Activated CD8-positive, alpha-beta T cell treated with anti-CD3 and anti-CD28 coated beads, Interleukin-2, amount 10 ng/mL, durations not matched to agents 7 days and 5 days (primary cell): ENCODE data around the gene TBX19. TPM values are rescaled to one million over a fixed set of nuclear protein-coding genes. Genes with fewer than 3 reads are reported as not detected.
A peak's percentile ranks its signal among the peaks of the same experiment; 100 is the strongest.

Source experiments
- ATAC-seq: fragments of 150-1000 bp; cut with Tn5 transposase; one replicate; pipeline ENCODE4 v1.10.0; 2021; ENCODE audit warnings: moderate library complexity
- CTCF ChIA-PET: fragments of 350-600 bp; sonication (Branson Sonifier 250); formaldehyde crosslinking; loops from one replicate; lab custom pipeline; 2021; ENCODE audit warnings: antibody characterized with exemption; lab: Charles Lee
- POLR2A ChIA-PET: fragments of 350-600 bp; sonication (Branson Sonifier 250); formaldehyde crosslinking; loops from one replicate; lab custom pipeline; 2021; ENCODE audit warnings: antibody characterized with exemption; lab: Charles Lee
- DNase-seq: peaks from one replicate; pipeline ENCODE4 v3.0.0-alpha.2; 2020
- H3K27ac Mint-ChIP-seq: one replicate; pipeline ENCODE4 v1.8.0; 2021; ENCODE audit warnings: mild to moderate bottlenecking, mixed read lengths
- H3K27me3 Mint-ChIP-seq: one replicate; pipeline ENCODE4 v1.8.0; 2021; ENCODE audit warnings: low read depth, mixed read lengths
- H3K36me3 Mint-ChIP-seq: one replicate; pipeline ENCODE4 v1.8.0; 2021; ENCODE audit warnings: low read depth, mixed read lengths
- H3K4me1 Mint-ChIP-seq: one replicate; pipeline ENCODE4 v1.8.0; 2021; ENCODE audit warnings: low read depth, mixed read lengths
- H3K4me3 Mint-ChIP-seq: one replicate; pipeline ENCODE4 v1.8.0; 2021; ENCODE audit warnings: mild to moderate bottlenecking, mixed read lengths
- H3K9me3 Mint-ChIP-seq: one replicate; pipeline ENCODE4 v1.8.0; 2022; ENCODE audit warnings: mixed read lengths; ENCODE audit not compliant: insufficient read depth
- total RNA-seq, 2 experiments: library from RNA; stranded (reverse); gene quantifications; one replicate each; pipeline ENCODE4 v1.2.3, GENCODE V29; 2021

TBX19 gene
- total RNA-seq, 2 experiments from 2014 or later, result 1.4 to 2.1 TPM

- ChIA-PET POLR2A (no interaction called here), CTCF (interaction anchor here (1.6 kb wide), 1 partner anchor 66 kb away, joined by 4 read pairs; no protein-coding TSS in a partner anchor)
- Mint-ChIP-seq H3K4me3 (no peak overlapping the region), H3K36me3 (no peaks in the 10 kb centered on the region), H3K4me1 (no peaks in the 10 kb centered on the region), H3K9me3 (no peaks in the 10 kb centered on the region), H3K27ac (no peak overlapping the region), H3K27me3 (no peaks in the 10 kb centered on the region)
- ATAC-seq (no peak), DNase-seq (no peak)
These were observed 19.9 kb downstream of the TBX19 start for GRCh38 chr1:168300626-168301025.

- Mint-ChIP-seq H3K27ac (no peak overlapping the region), H3K36me3 (no peaks in the 10 kb centered on the region), H3K27me3 (no peaks in the 10 kb centered on the region), H3K9me3 (no peaks in the 10 kb centered on the region), H3K4me1 (no peaks in the 10 kb centered on the region), H3K4me3 (no peak overlapping the region)
- POLR2A ChIA-PET, result no interaction called here
- CTCF ChIA-PET, result interaction anchor here (1.6 kb wide), 1 partner anchor 67 kb away, joined by 4 read pairs; no protein-coding TSS in a partner anchor
- ATAC-seq (no peak), DNase-seq (no peak)
These were observed 21.1 kb downstream of the TBX19 start for GRCh38 chr1:168301664-168302320.

- ChIA-PET CTCF (interaction anchor here (0.9 to 1.4 kb wide), 2 partner anchors 9 to 39 kb away, joined by 3 read pairs; no protein-coding TSS in a partner anchor), POLR2A (no interaction called here)
- no peak overlapping the region for H3K27ac Mint-ChIP-seq
These were observed 23.3 kb downstream of the TBX19 start for GRCh38 chr1:168303716-168304540.

GRCh38 chr1:168304865-168305264 is 24.2 kb downstream of the TBX19 start:
- ATAC-seq (no peak), DNase-seq (no peak)
- Mint-ChIP-seq H3K36me3 (no peaks in the 10 kb centered on the region), H3K27me3 (no peaks in the 10 kb centered on the region), H3K4me3 (no peak overlapping the region), H3K4me1 (no peaks in the 10 kb centered on the region), H3K27ac (no peak overlapping the region), H3K9me3 (no peaks in the 10 kb centered on the region)
- ChIA-PET POLR2A (no interaction called here), CTCF (interaction anchor here (0.9 to 1.4 kb wide), 2 partner anchors 10 to 38 kb away, joined by 3 read pairs; no protein-coding TSS in a partner anchor)

More at GRCh38 chr1:168303716-168304540, 23.3 kb downstream of the TBX19 start:
- ATAC-seq, result no peak
- Mint-ChIP-seq H3K27me3 (no peaks in the 10 kb centered on the region), H3K4me1 (no peaks in the 10 kb centered on the region), H3K9me3 (no peaks in the 10 kb centered on the region), H3K4me3 (no peak overlapping the region), H3K36me3 (no peaks in the 10 kb centered on the region)
- DNase-seq, result no peak

- peaks cover 4% of the 10 kb centered on the region for H3K36me3 Mint-ChIP-seq
- H3K9me3 Mint-ChIP-seq, result no peaks in the 10 kb centered on the region
- ChIA-PET CTCF (interaction anchor here (0.8 to 3.9 kb wide), 5 partner anchors 9 to 168 kb away, joined by 3 to 17 read pairs (median 4); no protein-coding TSS in a partner anchor), POLR2A (interaction anchor here (0.7 kb wide), 1 partner anchor 87 kb away, joined by 3 read pairs; the partner anchor contains the start of gene SFT2D2)
- peaks cover 26% of the 10 kb centered on the region for H3K4me1 Mint-ChIP-seq
- H3K4me3 Mint-ChIP-seq, result no peak overlapping the region
- H3K27me3 Mint-ChIP-seq, result no peaks in the 10 kb centered on the region
- H3K27ac Mint-ChIP-seq, result no peak overlapping the region
- ATAC-seq (peak; percentile 60), DNase-seq (no peak)
These were observed 32.3 kb downstream of the TBX19 start for GRCh38 chr1:168312718-168313604.

- ChIA-PET POLR2A (no interaction called here), CTCF (interaction anchor here (0.7 to 2.1 kb wide), 2 partner anchors 80 to 233 kb away, joined by 3 to 6 read pairs; no protein-coding TSS in a partner anchor)
- Mint-ChIP-seq H3K4me1 (peaks cover 35% of the 10 kb centered on the region), H3K4me3 (no peak overlapping the region), H3K27me3 (no peaks in the 10 kb centered on the region), H3K9me3 (no peaks in the 10 kb centered on the region), H3K36me3 (peaks cover 4% of the 10 kb centered on the region), H3K27ac (no peak overlapping the region)
- DNase-seq, result no peak
- ATAC-seq, result no peak
These were observed 35.5 kb downstream of the TBX19 start for GRCh38 chr1:168316142-168316541.

- H3K4me3 Mint-ChIP-seq, result no peak overlapping the region
- ATAC-seq (no peak), DNase-seq (no peak)
- H3K27ac Mint-ChIP-seq, result peak overlapping the region; percentile 59
- no peaks in the 10 kb centered on the region for H3K9me3 Mint-ChIP-seq
- POLR2A ChIA-PET, result no interaction called here
- no peaks in the 10 kb centered on the region for H3K27me3 Mint-ChIP-seq
- peaks cover 4% of the 10 kb centered on the region for H3K36me3 Mint-ChIP-seq
- CTCF ChIA-PET, result interaction anchor here (1.6 to 2.1 kb wide), 2 partner anchors 45 to 82 kb away, joined by 3 to 6 read pairs; no protein-coding TSS in a partner anchor
- H3K4me1 Mint-ChIP-seq, result peaks cover 40% of the 10 kb centered on the region
These were observed 36.6 kb downstream of the TBX19 start for GRCh38 chr1:168317309-168317708.

GRCh38 chr1:168319691-168320090 is 39.0 kb downstream of the TBX19 start:
- POLR2A ChIA-PET, result no interaction called here
- DNase-seq (no peak), ATAC-seq (no peak)
- H3K27me3 Mint-ChIP-seq, result no peaks in the 10 kb centered on the region
- peaks cover 25% of the 10 kb centered on the region for H3K4me1 Mint-ChIP-seq
- no peak overlapping the region for H3K27ac Mint-ChIP-seq
- CTCF ChIA-PET, result interaction anchor here (1.1 to 2.5 kb wide), 2 partner anchors 23 to 84 kb away, joined by 5 to 10 read pairs; no protein-coding TSS in a partner anchor
- no peak overlapping the region for H3K4me3 Mint-ChIP-seq
- no peaks in the 10 kb centered on the region for H3K9me3 Mint-ChIP-seq
- H3K36me3 Mint-ChIP-seq, result peaks cover 4% of the 10 kb centered on the region

- Mint-ChIP-seq H3K4me1 (peaks cover 25% of the 10 kb centered on the region), H3K4me3 (no peak overlapping the region), H3K27me3 (no peaks in the 10 kb centered on the region), H3K27ac (no peak overlapping the region), H3K36me3 (peaks cover 4% of the 10 kb centered on the region), H3K9me3 (no peaks in the 10 kb centered on the region)
- POLR2A ChIA-PET, result no interaction called here
- CTCF ChIA-PET, result interaction anchor here (1.0 to 2.5 kb wide), 3 partner anchors 22 to 94 kb away, joined by 3 to 10 read pairs (median 4); partner anchors contain the start of gene SFT2D2
- ATAC-seq, result no peak
- DNase-seq, result no peak
These were observed 39.5 kb downstream of the TBX19 start for GRCh38 chr1:168320149-168320548.

- Mint-ChIP-seq H3K4me1 (peaks cover 25% of the 10 kb centered on the region), H3K4me3 (no peak overlapping the region), H3K27ac (no peak overlapping the region), H3K27me3 (no peaks in the 10 kb centered on the region), H3K9me3 (no peaks in the 10 kb centered on the region), H3K36me3 (peaks cover 4% of the 10 kb centered on the region)
- ATAC-seq, result no peak
- POLR2A ChIA-PET, result no interaction called here
- DNase-seq, result no peak
- CTCF ChIA-PET, result interaction anchor here (1.0 to 4.9 kb wide), 8 partner anchors 13 to 95 kb away, joined by 3 to 43 read pairs (median 3); partner anchors contain the start of gene SFT2D2
These were observed 40.2 kb downstream of the TBX19 start for GRCh38 chr1:168320800-168321450.
